H1 (cell line): ENCODE results near the gene ADGRV1.

Source experiments
- BCL11A ChIP-seq, 2 experiments: IDR thresholded peaks; one replicate each; pipeline ENCODE4 v1.6.1; 2011; ENCODE audit warnings: low read depth in 2 of 2, low read length in 2 of 2, mild to moderate bottlenecking in 2 of 2
- CEBPB ChIP-seq: IDR thresholded peaks from 2 replicates; pipeline ENCODE4 v1.6.1; 2012; ENCODE audit warnings: low read depth, low read length
- HDAC2 ChIP-seq, 2 experiments: fragments of 300-600 bp in 1 of 2; sonication (generic) in 1 of 2; IDR thresholded peaks; 2 replicates each; pipeline ENCODE4 v1.6.1; 2011 to 2012; ENCODE audit warnings: low read depth in 2 of 2, low read length in 2 of 2, mild to moderate bottlenecking in 2 of 2, moderate library complexity in 2 of 2, borderline replicate concordance in 1 of 2, inconsistent platforms in 1 of 2
- POLR2A ChIP-seq, 2 experiments: IDR thresholded peaks; 1 replicate in 1 of 2; 2 replicates in 1 of 2; pipeline ENCODE4 v1.6.1; 2011; ENCODE audit warnings: low read depth in 2 of 2, low read length in 2 of 2, mild to moderate bottlenecking in 2 of 2; ENCODE audit errors: control extremely low read depth in 1 of 2
- SP1 ChIP-seq: IDR thresholded peaks from 2 replicates; pipeline ENCODE4 v1.6.1; 2011; ENCODE audit warnings: low read depth, low read length
- SP2 ChIP-seq: IDR thresholded peaks from 2 replicates; pipeline ENCODE4 v1.6.1; 2012; ENCODE audit warnings: mild to moderate bottlenecking, low read length, inconsistent platforms
- YY1 ChIP-seq: IDR thresholded peaks from 2 replicates; pipeline ENCODE4 v1.6.1; 2011; ENCODE audit warnings: low read depth, mild to moderate bottlenecking, low read length
- TF ChIP-seq, protein P1 (sequence below), 3 experiments: IDR thresholded peaks; 1 replicate in 2 of 3; 2 replicates in 1 of 3; pipeline versions ENCODE4 v1.5.1 to v1.6.1; 2011; ENCODE audit warnings: low read length in 3 of 3, mild to moderate bottlenecking in 3 of 3, inconsistent platforms in 2 of 3, low read depth in 1 of 3, moderate library complexity in 1 of 3; ENCODE audit not compliant: insufficient read depth in 1 of 3; ENCODE audit errors: control extremely low read depth in 1 of 3

DNA sequence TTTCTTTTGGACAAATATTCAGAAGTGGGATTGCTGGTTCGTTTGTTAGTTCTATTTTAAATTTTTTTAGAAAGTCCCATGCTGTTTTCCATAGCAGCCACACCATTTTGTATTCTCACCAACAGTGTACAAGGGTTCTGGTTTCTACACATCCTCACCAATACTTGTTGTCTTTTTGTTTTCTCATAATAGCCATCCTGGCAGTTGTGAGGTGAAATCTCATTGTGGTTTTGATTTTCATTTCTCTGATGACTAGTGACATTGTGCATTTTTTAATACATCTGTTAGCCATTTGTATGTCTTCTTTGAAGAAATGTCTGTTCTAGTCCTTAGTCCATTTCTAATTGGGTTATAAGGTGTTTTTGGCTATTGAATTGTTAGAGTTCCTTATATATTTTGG, 610.3 kb downstream of the ADGRV1 start:
- TF ChIP-seq YY1 (no peak), POLR2A (IDR thresholded peaks at IDR 0.05; ENCODE audit: control extremely low read depth in 1 of 2, low read depth in 2 of 2, low read length in 2 of 2) (no peak), HDAC2 (IDR thresholded peaks at IDR 0.05; ENCODE audit: borderline replicate concordance in 1 of 2, low read depth in 2 of 2, low read length in 2 of 2) (no peak), SP2 (no peak), CEBPB (no peak), BCL11A (IDR thresholded peaks at IDR 0.05; ENCODE audit: low read depth in 2 of 2, low read length in 2 of 2) (no peak), SP1 (no peak)
- TF ChIP-seq, protein P1, sequence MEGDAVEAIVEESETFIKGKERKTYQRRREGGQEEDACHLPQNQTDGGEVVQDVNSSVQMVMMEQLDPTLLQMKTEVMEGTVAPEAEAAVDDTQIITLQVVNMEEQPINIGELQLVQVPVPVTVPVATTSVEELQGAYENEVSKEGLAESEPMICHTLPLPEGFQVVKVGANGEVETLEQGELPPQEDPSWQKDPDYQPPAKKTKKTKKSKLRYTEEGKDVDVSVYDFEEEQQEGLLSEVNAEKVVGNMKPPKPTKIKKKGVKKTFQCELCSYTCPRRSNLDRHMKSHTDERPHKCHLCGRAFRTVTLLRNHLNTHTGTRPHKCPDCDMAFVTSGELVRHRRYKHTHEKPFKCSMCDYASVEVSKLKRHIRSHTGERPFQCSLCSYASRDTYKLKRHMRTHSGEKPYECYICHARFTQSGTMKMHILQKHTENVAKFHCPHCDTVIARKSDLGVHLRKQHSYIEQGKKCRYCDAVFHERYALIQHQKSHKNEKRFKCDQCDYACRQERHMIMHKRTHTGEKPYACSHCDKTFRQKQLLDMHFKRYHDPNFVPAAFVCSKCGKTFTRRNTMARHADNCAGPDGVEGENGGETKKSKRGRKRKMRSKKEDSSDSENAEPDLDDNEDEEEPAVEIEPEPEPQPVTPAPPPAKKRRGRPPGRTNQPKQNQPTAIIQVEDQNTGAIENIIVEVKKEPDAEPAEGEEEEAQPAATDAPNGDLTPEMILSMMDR (IDR thresholded peaks at IDR 0.05; ENCODE audit: control extremely low read depth in 1 of 3, insufficient read depth in 1 of 3, low read depth in 1 of 3, low read length in 3 of 3) = no peak
